Liver (tissue), 9 donors: ENCODE data around the gene ZNF550. TPM values are rescaled to one million over a fixed set of nuclear protein-coding genes. Genes with fewer than 3 reads are reported as not detected.
A peak's percentile ranks its signal among the peaks of the same experiment; 100 is the strongest.

Experiments
- DNase-seq: peaks from one replicate; pipeline ENCODE4 v3.0.0-alpha.2; 2017; ENCODE audit warnings: low spot score
- H3K27ac ChIP-seq, 2 donors: one replicate each; pipeline ENCODE4 v1.7.0; 2013; ENCODE audit warnings: inconsistent platforms in 2 of 2, low read length in 2 of 2, control low read depth in 1 of 2, low read depth in 1 of 2, mild to moderate bottlenecking in 1 of 2
- H3K27me3 ChIP-seq, 4 donors: one replicate each; pipeline versions ENCODE4 v1.6.1 to v1.7.0; 2013; ENCODE audit warnings: low read length in 3 of 4, inconsistent platforms in 1 of 4, mild to moderate bottlenecking in 1 of 4, moderate library complexity in 1 of 4; ENCODE audit not compliant: control insufficient read depth in 4 of 4, insufficient read depth in 4 of 4
- H3K36me3 ChIP-seq, 4 donors: one replicate each; pipeline versions ENCODE4 v1.6.1 to v1.7.0; 2013; ENCODE audit warnings: low read length in 3 of 4, mild to moderate bottlenecking in 3 of 4, low read depth in 1 of 4, moderate library complexity in 1 of 4; ENCODE audit not compliant: control insufficient read depth in 4 of 4, insufficient read depth in 3 of 4
- H3K4me1 ChIP-seq, 4 donors: one replicate each; pipeline versions ENCODE4 v1.6.1 to v1.7.0; 2013; ENCODE audit warnings: low read length in 3 of 4, mild to moderate bottlenecking in 3 of 4, moderate library complexity in 1 of 4; ENCODE audit not compliant: control insufficient read depth in 4 of 4, insufficient read depth in 4 of 4
- H3K4me3 ChIP-seq, 3 donors: one replicate each; pipeline versions ENCODE4 v1.6.1 to v1.7.0; 2013; ENCODE audit warnings: low read length in 3 of 3, control low read depth in 1 of 3, low read depth in 1 of 3, mild to moderate bottlenecking in 1 of 3
- H3K9ac ChIP-seq, 2 donors: one replicate each; pipeline ENCODE4 v1.7.0; 2013; ENCODE audit warnings: low read length in 2 of 2, mild to moderate bottlenecking in 2 of 2, moderate library complexity in 2 of 2, control low read depth in 1 of 2, low read depth in 1 of 2
- H3K9me3 ChIP-seq, 4 donors: one replicate each; pipeline versions ENCODE4 v1.6.1 to v1.7.0; 2013; ENCODE audit warnings: low read length in 3 of 4; ENCODE audit not compliant: control insufficient read depth in 4 of 4
- EGR1 ChIP-seq, 2 donors: IDR thresholded peaks; 2 replicates each; pipeline ENCODE4 v1.6.1; 2016 to 2018; ENCODE audit warnings: antibody characterized with exemption in 2 of 2, low read depth in 2 of 2
- FOXA1 ChIP-seq: IDR thresholded peaks from 2 replicates; pipeline ENCODE4 v1.6.1; 2016; ENCODE audit warnings: antibody characterized with exemption
- FOXA2 ChIP-seq: IDR thresholded peaks from 2 replicates; pipeline ENCODE4 v1.6.1; 2016; ENCODE audit warnings: antibody characterized with exemption
- GABPA ChIP-seq, 2 donors: IDR thresholded peaks in 1 of 2; conservative IDR thresholded peaks in 1 of 2; 2 replicates each; pipeline ENCODE4 v1.6.1; 2016; ENCODE audit warnings: antibody characterized with exemption in 2 of 2, mild to moderate bottlenecking in 1 of 2, moderate library complexity in 1 of 2
- HNF4A ChIP-seq, 2 donors: conservative IDR thresholded peaks; 2 replicates each; pipeline ENCODE4 v1.6.1; 2016; ENCODE audit warnings: antibody characterized with exemption in 2 of 2, mild to moderate bottlenecking in 2 of 2
- HNF4G ChIP-seq: IDR thresholded peaks from 2 replicates; pipeline ENCODE4 v1.6.1; 2016; ENCODE audit warnings: antibody characterized with exemption
- JUND ChIP-seq, 2 donors: IDR thresholded peaks; 2 replicates each; pipeline ENCODE4 v1.6.1; 2016; ENCODE audit warnings: antibody characterized with exemption in 2 of 2
- MAX ChIP-seq: IDR thresholded peaks from 2 replicates; pipeline ENCODE4 v1.6.1; 2016; ENCODE audit warnings: antibody characterized with exemption
- NR2F2 ChIP-seq: IDR thresholded peaks from 2 replicates; pipeline ENCODE4 v1.6.1; 2016; ENCODE audit warnings: antibody characterized with exemption
- RAD21 ChIP-seq, 2 donors: IDR thresholded peaks; 2 replicates each; pipeline ENCODE4 v1.6.1; 2016; ENCODE audit warnings: antibody characterized with exemption in 2 of 2, mild to moderate bottlenecking in 2 of 2
- REST ChIP-seq: IDR thresholded peaks from 2 replicates; pipeline ENCODE4 v1.6.1; 2016; ENCODE audit warnings: antibody characterized with exemption, mild to moderate bottlenecking
- RXRA ChIP-seq, 2 donors: IDR thresholded peaks; 2 replicates each; pipeline ENCODE4 v1.6.1; 2017 to 2018; ENCODE audit warnings: antibody characterized with exemption in 2 of 2, mild to moderate bottlenecking in 1 of 2
- SP1 ChIP-seq: IDR thresholded peaks from 2 replicates; pipeline ENCODE4 v1.6.1; 2018; ENCODE audit warnings: antibody characterized with exemption, mild to moderate bottlenecking
- TAF1 ChIP-seq: conservative IDR thresholded peaks from 2 replicates; pipeline ENCODE4 v1.6.1; 2016; ENCODE audit warnings: antibody characterized with exemption, mild to moderate bottlenecking
- YY1 ChIP-seq: IDR thresholded peaks from 2 replicates; pipeline ENCODE4 v1.6.1; 2016; ENCODE audit warnings: antibody characterized with exemption, mild to moderate bottlenecking
- ZBTB33 ChIP-seq: IDR thresholded peaks from 2 replicates; pipeline ENCODE4 v1.6.1; 2016; ENCODE audit warnings: antibody characterized with exemption
- WGBS: extraction: QIAGEN DNeasy Blood & Tissue Kit; methylation state at CpG from one replicate; pipeline ENCODE4 v1.1.7; 2013; 5-methylcytosine and 5-hydroxymethylcytosine counted together
- polyA plus RNA-seq, 2 donors: library from polyadenylated mRNA; stranded (reverse) in 1 of 2; unstranded in 1 of 2; fragments of 200-250 nt in 1 of 2; fragments of >200 nt in 1 of 2; fragmentation: Nextera tagmentation in 1 of 2; extraction: Ambion mirVana in 1 of 2; gene quantifications; one replicate each; pipeline versions ENCODE4 v1.2.1 to v1.2.3, GENCODE V29; 2013 to 2015
- total RNA-seq, 2 donors: library from RNA; depleted of rRNA; stranded (reverse); fragments of >200 nt; gene quantifications; one replicate each; pipeline ENCODE4 v1.2.3, GENCODE V29; 2014
- TF ChIP-seq, protein P1 (sequence below): IDR thresholded peaks from 2 replicates; pipeline ENCODE4 v1.6.1; 2016; ENCODE audit warnings: antibody characterized with exemption
- donor health status: healthy.
- donor health status: healthy.
- donor health status: healthy.
- donor health status: healthy.
- donor health status: healthy.

The ZNF550 gene
- total and polyA plus RNA-seq, 4 donors = 0.96 to 4.8 (median 3.7) TPM

- Histone ChIP-seq H3K27me3 (no peaks in the 10 kb centered on the region), H3K27ac (no peak overlapping the region), H3K36me3 (peaks cover 7 to 26% (median 17%) of the 10 kb centered on the region in 4 donors), H3K4me3 (peak overlapping the region in 2 of 3 donors; percentile 3 to 20), H3K4me1 (no peaks in the 10 kb centered on the region), H3K9ac (no peak overlapping the region), H3K9me3 (peaks cover 25 to 62% (median 38%) of the 10 kb centered on the region in 4 donors)
- TF ChIP-seq FOXA1 (no peak), TAF1 (no peak), HNF4A (conservative IDR thresholded peaks at IDR 0.05) (no peak), JUND (IDR thresholded peaks at IDR 0.05) (no peak), GABPA (IDR thresholded peaks at IDR 0.05 in 1 of 2, conservative IDR thresholded peaks at IDR 0.05 in 1 of 2) (no peak), NR2F2 (no peak), EGR1 (IDR thresholded peaks at IDR 0.05; ENCODE audit: low read depth in 2 of 2) (no peak), HNF4G (no peak), REST (no peak), YY1 (no peak), RAD21 (IDR thresholded peaks at IDR 0.05) (no peak), FOXA2 (no peak)
- TF ChIP-seq, protein P1, sequence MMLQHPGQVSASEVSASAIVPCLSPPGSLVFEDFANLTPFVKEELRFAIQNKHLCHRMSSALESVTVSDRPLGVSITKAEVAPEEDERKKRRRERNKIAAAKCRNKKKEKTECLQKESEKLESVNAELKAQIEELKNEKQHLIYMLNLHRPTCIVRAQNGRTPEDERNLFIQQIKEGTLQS = no peak
- WGBS = 97% methylated on average over 6 of the region's 6 CpGs
- DNase-seq = no peak
Measured at GRCh38 chr19:57512845-57513244, 46.8 kb downstream of the ZNF550 start.

GRCh38 chr19:57511484-57511883 is 48.2 kb downstream of the ZNF550 start:
- H3K27me3 ChIP-seq = no peaks in the 10 kb centered on the region
- no peaks in the 10 kb centered on the region for H3K4me1 ChIP-seq
- peak overlapping the region in 2 of 3 donors; percentile 7 to 49 for H3K4me3 ChIP-seq
- no peak for TF ChIP-seq YY1
- no peak for TF ChIP-seq EGR1 (IDR thresholded peaks at IDR 0.05; ENCODE audit: low read depth in 2 of 2)
- TF ChIP-seq, protein P1 = no peak
- TF ChIP-seq RAD21 (IDR thresholded peaks at IDR 0.05) = no peak
- no peak for TF ChIP-seq NR2F2
- no peak for DNase-seq
- peaks cover 28 to 67% (median 44%) of the 10 kb centered on the region in 4 donors for H3K9me3 ChIP-seq
- H3K27ac ChIP-seq = no peak overlapping the region
- no peak overlapping the region for H3K9ac ChIP-seq
- peaks cover 9 to 34% (median 25%) of the 10 kb centered on the region in 4 donors for H3K36me3 ChIP-seq

GRCh38 chr19:57506163-57506562 is 53.5 kb downstream of the ZNF550 start:
- 93% methylated on average over 4 of the region's 4 CpGs for WGBS
- Histone ChIP-seq H3K4me1 (no peaks in the 10 kb centered on the region), H3K4me3 (peak overlapping the region in 2 of 3 donors; percentile 36 to 60), H3K36me3 (peaks cover 13 to 41% (median 35%) of the 10 kb centered on the region in 4 donors), H3K27ac (no peak overlapping the region), H3K9me3 (peaks cover 10 to 42% (median 39%) of the 10 kb centered on the region in 4 donors), H3K27me3 (no peaks in the 10 kb centered on the region), H3K9ac (no peak overlapping the region)
- no peak for DNase-seq
- TF ChIP-seq FOXA1 (no peak), RXRA (IDR thresholded peaks at IDR 0.05) (no peak), SP1 (no peak), MAX (no peak), JUND (IDR thresholded peaks at IDR 0.05) (no peak), NR2F2 (no peak), ZBTB33 (no peak), EGR1 (IDR thresholded peaks at IDR 0.05; ENCODE audit: low read depth in 2 of 2) (no peak), HNF4A (conservative IDR thresholded peaks at IDR 0.05) (no peak), YY1 (no peak), REST (no peak), GABPA (IDR thresholded peaks at IDR 0.05 in 1 of 2, conservative IDR thresholded peaks at IDR 0.05 in 1 of 2) (no peak), TAF1 (no peak)
- TF ChIP-seq, protein P1 = no peak
